Measurements from ENCODE around the gene GFY. TPM values are rescaled to one million over a fixed set of nuclear protein-coding genes. Genes with fewer than 3 reads are reported as not detected.

The GFY gene
- total RNA-seq, 1 experiment from 2014 or later, result not detected

DNA sequence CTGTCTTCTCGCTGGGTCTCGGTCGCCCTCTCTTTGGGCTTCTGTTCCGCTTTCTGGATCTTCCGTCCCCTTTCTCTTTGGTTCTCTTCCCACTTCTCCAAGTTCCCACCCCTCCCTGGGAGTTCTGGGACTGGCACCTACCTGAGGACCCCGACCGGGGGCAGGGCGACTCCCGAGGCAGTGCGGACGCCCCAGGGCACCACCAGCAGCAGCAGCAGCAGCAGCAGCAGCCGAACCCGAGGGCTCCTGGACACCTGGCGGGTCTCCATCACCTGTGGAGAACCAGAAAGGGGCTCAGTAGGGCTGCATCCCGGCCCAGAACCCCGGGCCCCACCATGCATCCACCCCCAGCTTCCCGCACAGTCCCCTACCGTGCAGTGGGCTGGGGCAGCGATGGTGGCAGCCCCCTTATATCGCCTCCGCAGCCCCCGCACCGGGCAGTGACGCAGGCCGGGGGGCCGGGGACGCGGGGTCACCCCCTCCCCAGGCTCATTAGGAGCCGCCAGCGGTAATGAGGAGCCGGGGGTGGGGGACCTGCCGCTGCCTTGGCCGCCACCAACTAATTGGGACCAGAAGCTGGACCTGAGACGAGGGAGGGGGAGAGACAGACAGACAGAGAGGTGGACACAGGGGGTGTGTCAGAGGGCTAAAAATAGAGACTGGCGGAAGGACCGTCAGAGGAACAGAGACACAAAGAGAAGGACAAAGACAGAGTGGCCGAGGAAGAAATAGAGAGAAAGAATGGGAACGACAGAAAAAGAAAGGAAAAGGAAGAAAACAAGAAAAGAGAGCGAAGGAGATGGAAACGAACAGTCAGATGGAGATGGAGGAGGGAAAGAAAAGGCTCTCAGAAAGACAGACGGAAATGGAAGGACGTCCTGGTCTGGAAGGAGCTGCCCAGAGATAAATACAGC, 1.9 kb upstream of the GFY start, which contains the start of gene PTH2:
TSS of gene PTH2 (minus strand) at position 371 of the 914 bp plus-strand sequence. CDS start at position 269, 102 bp downstream.
- no peak for DNase-seq (ENCODE audit: low read depth)
- in situ Hi-C loops (cut with HindIII; ENCODE audit: low pct_unique_long_range_greater_than_20kb, low sequenced_read_pairs), result no loop called here

DNA sequence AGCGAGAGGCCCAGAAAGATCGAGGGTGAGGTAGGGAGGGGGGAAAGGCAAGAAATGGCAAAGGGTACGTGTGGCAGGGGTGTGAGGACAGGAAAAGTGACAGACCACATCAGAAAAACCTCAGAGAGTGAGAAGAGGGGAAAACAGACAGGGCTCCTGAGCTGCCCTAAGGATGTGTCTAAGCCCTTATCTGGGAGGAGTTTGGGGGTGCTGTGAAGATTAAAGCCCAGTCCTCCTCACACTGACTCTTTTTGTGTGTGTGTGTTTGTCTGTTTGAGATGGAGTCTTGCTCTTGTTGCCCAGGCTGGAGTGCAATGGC, 1.2 kb upstream of the GFY start:
- in situ Hi-C loops (cut with HindIII; ENCODE audit: low pct_unique_long_range_greater_than_20kb, low sequenced_read_pairs), result no loop called here
- DNase-seq (ENCODE audit: low read depth), result no peak

DNA sequence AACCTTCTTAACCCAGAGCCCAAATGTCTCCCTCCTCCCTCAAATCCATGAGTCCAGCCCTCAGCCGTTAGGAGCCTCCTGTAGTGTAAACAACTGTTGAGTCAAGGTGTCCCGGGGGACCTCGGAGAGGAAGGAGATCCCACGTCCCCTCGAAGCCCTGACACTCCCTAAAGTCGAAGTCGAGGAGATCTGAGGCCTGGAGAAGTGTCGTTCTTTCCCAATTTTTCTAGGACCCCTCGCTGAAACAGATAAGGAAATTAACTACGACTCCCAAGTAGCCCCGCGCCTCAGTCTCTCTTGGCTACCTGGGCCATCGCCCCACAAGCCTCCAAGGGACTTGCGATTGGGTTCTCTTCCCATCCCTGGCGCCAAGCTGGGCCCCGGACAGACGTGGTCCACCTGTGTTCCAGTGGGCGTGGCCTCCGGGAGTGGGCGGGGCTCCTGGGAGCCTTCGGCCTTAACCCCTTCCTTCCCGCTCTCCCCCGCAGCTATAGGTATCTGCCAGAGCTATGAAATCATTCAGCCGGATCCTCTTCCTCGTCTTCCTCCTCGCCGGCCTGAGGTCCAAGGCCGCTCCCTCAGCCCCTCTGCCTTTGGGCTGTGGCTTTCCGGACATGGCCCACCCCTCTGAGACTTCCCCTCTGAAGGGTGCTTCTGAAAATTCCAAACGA, 869 bp downstream of the GFY start:
- in situ Hi-C loops (cut with HindIII; ENCODE audit: low pct_unique_long_range_greater_than_20kb, low sequenced_read_pairs), result no loop called here
- no peak for DNase-seq (ENCODE audit: low read depth)

DNA sequence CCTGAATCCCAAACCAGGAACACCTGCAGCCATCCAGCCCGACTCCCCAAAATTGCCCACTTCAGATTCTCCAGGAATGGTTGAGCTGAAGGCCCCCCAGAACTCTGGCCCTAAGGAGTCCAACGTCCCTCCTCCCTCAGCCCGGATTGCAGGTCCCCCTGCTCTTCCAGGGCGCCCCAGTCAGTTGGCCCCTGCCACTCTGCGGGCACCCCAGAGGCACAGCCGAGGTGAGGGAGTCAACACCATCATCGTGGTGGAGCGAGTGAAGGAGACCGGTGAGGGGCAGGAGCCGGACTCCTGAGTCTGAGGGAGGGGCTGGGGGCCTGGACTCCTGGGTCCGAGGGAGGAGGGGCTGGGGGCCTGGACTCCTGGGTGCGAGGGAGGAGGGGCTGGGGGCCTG, 2.2 kb downstream of the GFY start:
- DNase-seq (ENCODE audit: low read depth), result no peak
- in situ Hi-C loops (cut with HindIII; ENCODE audit: low pct_unique_long_range_greater_than_20kb, low sequenced_read_pairs), result no loop called here

DNA sequence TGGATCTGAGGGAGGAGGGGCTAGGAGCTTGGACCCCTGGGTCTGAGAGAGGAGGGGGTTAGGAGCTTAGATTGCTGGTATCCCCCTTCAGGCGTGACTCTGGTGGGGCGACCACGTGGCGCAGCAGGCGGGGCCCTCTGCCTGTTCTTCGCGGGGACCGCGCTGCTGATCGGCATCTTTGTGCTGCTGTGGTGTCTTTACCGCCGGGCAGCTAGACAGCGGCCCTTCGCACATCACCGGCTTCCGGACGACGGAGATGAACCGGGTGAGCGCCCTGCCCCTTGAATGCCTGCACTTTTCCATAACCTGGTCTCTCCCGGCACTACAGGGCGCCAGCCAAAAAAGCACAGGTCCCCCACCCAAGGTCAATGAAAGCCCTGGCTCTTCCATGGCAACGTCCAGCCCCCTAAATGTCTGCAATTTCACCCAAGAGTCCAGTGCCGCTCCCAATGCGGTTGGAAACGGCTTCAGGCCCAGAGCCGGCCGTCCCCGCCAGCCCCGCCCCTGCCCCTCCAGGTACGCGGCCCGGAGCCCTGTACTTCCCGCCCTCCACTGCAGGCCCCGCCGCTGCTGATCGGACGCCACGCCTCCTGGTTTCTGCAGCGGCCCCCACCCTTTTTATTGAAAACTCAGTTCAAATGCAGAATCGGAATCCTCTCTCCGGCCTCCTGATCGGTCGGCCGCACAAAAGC, 2.8 kb downstream of the GFY start:
- no peak for DNase-seq (ENCODE audit: low read depth)
- in situ Hi-C loops (cut with HindIII; ENCODE audit: low pct_unique_long_range_greater_than_20kb, low sequenced_read_pairs), result no loop called here

DNA sequence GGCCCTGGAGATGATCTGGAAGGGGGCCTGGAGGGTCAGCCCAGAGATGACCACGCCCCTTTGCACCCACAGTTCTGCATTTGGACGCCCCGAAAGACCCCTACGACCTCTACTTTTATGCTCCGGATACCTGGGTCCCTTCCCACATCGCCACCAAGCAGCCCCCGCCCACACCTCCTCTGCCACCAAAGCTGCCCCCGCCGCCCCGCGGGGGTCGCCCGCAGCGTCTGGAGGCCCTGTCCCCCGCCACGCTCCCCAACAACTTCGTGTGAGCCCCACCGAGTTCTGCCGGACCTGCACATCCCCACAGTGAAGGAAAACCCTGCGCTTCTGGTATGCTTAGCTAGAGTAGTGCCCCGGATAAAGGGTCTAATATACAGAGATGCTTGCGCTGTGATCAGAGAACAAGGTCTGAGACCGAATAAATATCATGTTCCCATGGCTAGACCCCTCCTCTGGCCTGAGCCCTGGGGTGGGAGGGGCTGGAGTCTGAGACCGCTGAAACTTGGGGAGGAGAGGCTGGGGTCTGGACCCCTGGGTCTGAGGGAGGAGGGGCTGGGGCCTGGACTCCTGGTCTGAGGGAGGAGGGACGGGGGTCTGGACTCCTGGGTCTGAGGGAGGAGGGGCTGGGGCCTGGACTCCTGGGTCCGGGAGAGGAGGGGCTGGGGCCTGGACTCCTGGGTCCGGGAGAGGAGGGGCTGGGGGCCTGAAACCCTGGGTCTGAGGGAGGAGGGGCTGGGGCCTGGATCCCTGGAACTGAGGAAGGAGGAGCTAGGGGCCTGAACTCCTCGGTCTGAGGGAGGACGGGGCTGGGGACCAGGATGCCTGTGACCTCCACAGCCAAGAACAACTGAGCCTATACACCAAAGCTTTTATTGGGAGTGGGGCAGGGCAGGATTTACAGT, 3.6 kb downstream of the GFY start:
- DNase-seq (ENCODE audit: low read depth), result no peak
- in situ Hi-C loops (cut with HindIII; ENCODE audit: low pct_unique_long_range_greater_than_20kb, low sequenced_read_pairs), result no loop called here

DNA sequence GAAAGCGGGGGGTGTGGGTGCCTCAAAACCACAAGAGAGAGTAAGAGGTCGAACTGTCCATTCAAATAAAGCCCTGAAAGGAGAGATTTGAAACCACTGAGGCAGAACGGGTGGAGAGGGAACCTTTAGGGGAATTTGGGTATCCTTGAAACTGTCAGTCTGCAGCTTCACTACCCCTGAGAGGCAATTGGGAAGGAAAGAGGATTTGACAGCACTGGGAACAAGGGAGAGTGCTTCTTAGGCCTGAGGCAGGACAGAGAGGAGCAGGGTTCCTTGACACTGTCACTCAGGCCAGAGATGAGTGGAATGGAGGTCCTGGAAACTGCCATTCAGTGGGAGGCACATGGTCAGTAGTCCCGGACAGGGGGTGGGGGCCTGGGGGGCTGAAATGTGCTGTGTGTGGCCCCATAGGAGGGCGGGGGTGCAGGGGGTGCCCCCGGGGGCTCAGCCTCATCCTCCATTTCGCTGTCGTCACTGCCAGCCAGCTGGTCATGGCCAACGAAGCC, 5.0 kb downstream of the GFY start:
- DNase-seq (ENCODE audit: low read depth), result no peak

DNA sequence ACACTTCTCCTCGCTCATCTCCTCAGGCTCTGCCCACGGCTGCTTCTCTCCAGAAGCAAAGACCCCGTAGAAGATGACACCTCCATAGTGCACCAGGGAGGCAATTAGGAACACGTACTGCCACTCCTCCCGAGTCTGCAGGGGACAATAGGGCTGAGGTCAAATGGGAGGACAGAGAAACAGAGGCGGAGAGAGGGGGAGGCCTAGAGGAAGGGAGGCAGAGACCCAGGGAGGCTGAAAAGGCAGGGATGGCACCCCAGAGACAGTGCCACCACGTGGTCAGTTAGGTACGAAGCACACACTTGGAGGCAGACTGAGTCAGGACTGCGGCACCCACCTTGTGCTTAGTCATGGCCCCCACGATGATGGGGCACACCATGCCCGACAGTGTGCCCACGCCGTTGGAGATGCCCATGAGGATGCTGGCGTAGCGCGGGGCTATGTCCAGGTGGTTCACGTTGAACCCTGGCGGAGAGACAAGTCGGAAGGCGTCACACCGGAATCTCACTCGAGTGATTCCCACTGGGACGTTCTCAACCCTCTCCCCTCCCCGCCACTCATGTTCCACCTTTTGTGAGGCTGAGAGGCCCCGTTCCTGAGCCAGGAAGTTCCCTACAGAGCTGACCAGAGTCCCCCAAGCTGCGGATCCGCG, 5.6 kb downstream of the GFY start:
- DNase-seq (ENCODE audit: low read depth), result no peak
- in situ Hi-C loops (cut with HindIII; ENCODE audit: low pct_unique_long_range_greater_than_20kb, low sequenced_read_pairs), result no loop called here

More for the DNA sequence above, 5.0 kb downstream of the GFY start:
- in situ Hi-C loops (cut with HindIII; ENCODE audit: low pct_unique_long_range_greater_than_20kb, low sequenced_read_pairs), result no loop called here

DNA sequence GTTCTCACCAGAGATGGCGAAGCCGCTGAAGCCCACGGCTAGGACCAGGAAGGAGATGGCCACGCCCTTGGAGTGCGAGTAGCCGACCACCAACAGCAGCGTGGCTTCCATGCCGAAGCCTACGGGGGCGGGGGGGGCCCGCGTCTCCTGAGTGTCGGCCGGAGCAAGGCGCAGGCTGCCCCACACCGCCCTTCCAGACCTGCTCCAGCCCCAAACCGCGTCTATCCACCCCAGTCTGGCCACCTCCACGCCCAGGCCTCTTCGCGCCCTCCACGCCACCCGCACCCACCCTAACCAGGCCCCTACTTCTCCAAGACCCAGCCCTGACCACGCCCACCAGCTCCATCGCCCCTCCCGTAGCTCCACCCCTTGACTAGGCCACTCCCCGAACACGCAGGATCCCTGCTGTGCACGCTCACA, 6.2 kb downstream of the GFY start:
- in situ Hi-C loops (cut with HindIII; ENCODE audit: low pct_unique_long_range_greater_than_20kb, low sequenced_read_pairs), result no loop called here
- no peak for DNase-seq (ENCODE audit: low read depth)

DNA sequence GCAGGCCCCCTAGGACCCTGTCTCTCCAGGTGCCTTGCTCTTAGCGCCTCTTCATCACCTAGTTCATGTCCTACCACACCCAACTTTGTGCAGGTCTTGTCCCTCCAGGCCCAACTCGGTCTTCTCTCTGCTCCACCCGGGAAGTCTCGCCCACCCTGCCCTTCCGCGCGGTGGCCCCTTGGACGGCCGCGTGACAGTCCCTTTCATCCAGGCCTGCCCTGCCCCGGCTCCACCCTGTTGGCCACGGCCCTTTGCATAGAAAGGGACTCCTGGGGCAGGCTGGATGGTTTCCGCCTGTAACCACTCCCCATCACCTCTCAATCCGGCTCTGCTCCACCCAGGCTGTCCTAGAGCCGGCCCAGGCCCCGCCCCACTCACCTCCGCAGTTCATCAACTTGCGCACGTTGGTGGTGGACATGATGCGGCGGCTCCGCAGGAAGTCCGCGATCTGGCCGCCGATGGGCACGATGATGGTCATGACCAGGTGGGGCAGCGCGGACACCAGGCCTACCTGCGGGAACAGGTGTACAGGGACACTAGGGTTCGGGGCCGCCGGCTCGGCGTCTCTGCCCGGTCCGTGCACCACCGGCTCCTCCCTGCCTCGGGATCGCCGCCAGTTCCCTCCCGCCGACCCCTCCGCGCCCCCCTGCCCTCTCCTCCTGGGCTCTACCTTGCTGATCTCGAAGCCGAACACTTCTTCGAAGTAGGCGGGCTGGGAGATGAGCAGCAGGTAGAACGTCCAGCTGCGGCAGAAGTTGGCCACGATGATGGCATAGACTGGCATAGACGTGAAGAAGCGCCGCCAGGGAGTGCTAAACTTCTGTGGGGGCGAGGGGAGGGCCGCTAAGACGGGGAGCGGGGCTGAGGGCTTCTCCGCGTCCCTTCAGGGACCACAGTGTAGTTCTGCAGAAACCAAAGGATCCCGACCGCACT, 7.2 kb downstream of the GFY start:
- in situ Hi-C loops (cut with HindIII; ENCODE audit: low pct_unique_long_range_greater_than_20kb, low sequenced_read_pairs), result no loop called here
- no peak for DNase-seq (ENCODE audit: low read depth)

DNA sequence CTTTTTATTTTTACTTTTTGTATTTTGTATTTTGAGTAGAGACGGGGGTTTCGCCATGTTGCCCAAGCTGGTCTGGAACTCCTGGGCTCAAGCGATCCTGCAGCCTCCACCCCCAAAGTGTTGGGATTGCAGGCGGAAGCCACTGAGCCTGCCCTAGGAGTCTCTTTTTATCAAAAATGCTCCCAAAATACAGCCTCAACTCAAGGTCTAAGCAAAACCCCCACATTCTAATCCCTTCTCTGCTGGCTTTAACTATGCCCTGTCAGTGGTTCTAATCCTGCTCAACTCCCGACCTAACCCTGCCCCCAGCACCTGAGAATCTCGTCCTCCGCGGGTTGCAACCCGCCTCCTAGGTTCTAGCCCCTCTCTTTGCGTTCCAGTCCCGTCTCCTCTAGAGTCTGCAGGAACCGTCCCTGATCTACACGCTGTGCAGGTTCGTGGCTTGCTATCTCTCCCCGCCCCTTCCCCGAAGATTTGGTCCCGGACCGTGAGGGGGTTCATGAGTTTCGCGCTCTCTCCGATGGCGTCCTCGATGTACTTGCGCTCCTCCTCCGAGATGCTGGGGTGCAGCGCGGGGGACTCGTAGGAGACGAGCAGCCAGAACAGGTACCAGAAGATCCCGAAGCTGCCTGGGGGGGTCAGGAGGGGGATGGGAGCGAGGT, 8.2 kb downstream of the GFY start:
- in situ Hi-C loops (cut with HindIII; ENCODE audit: low pct_unique_long_range_greater_than_20kb, low sequenced_read_pairs), result no loop called here
- no peak for DNase-seq (ENCODE audit: low read depth)

DNA sequence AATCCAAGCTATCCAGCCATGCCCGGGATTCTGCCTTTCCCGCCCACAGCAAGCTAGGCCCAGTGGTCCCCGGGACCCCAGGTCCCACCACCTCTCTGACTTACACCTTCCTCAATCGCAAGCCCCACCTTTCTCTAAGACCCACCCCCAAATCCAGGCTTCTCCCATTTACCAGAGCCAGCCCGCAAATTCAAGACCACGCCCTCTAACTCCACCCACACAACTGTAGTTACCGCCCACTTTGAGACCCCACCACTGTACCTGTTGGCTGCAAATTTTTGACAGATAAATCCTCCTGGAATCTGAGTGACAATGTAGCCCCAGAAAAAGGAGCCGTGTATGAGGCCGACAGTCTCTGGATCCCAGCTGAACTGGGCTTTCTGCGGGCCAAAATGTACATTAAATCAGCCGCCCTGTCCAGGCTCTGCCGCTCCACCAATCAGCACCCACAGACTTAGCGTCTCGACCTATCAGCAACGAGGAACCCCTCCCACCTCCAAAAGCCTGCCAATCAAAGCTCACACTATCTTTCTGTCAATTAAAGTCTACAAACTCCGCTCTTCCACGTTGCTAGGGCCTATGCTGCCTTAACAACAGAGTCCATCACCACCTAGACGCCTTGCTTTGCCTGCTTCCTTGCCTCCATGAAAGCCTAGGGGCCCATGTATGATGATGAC, 9.9 kb downstream of the GFY start:
- no peak for DNase-seq (ENCODE audit: low read depth)
- in situ Hi-C loops (cut with HindIII; ENCODE audit: low pct_unique_long_range_greater_than_20kb, low sequenced_read_pairs), result no loop called here

DNA sequence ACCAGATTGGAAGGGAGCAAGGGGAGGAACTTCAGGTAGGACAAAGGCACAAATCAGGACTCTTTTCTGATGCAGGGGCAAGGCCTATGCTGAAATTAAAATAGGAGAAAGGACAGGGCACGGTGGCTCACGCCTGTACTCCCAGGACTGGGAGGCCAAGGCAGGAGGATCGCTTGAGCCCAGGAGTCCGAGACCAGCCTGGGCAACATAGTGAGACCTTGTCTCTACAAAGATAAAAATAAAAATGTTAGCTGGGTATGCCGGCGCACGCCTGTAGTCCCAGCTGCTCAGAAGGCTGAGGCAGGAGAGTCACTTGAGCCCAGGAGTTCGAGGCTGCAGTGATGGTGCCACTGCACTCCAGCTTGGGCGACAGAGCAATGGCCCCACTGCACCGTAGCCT, 10.5 kb downstream of the GFY start:
- in situ Hi-C loops (cut with HindIII; ENCODE audit: low pct_unique_long_range_greater_than_20kb, low sequenced_read_pairs), result no loop called here
- no peak for DNase-seq (ENCODE audit: low read depth)

DNA sequence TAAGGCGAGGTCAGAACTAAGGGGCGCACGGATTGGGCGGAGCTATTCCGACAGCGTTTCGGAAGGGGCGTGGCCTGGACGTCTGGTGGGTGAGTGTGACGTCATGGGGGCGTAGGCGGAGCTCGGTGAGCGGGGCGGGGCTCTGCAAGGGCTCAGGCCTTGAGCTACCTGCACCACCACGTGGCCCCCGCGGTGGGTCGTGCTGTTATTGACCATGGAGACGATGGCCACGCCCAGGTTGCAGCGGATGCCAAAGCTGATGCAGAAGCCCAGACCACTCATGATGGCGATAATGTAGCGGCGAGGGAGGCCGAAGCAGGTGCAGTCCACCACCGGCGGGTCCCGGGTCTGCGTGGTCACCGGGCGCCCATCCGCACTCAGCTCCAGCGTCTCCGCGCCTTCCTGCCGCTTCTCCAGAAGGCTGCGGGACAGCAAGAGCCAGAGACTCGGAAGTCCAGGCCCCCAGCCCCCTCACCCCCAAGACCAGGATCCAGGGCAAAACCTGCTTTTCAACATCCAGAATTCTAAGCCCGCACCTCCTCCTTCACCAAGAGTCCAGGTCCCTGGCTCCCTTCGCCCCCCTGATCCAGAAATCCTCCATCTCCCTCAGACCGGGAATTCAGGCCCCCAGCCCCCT, 11.3 kb downstream of the GFY start:
- in situ Hi-C loops (cut with HindIII; ENCODE audit: low pct_unique_long_range_greater_than_20kb, low sequenced_read_pairs), result no loop called here
- no peak for DNase-seq (ENCODE audit: low read depth)

DNA sequence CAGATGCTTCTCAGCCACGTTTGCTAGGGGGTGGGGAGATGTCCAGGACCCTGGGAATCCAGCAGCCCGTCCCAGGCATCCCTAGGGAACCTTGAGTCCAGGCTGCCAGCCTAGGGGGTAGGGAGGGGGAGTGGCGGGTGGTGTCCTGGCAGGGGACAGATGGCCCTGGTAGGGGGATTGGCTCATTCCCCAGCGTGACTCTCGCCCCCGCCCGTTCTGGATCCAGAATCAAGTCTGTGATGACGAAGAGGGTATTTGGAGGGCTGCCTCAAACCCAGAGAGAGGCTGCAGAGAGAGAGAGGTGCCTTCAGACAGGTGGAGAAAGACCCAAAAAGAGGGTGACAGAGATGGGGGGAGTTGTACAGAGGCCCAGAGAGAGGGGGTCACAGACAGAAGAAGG, 12.0 kb downstream of the GFY start:
- no peak for DNase-seq (ENCODE audit: low read depth)
- in situ Hi-C loops (cut with HindIII; ENCODE audit: low pct_unique_long_range_greater_than_20kb, low sequenced_read_pairs), result no loop called here
